Suprapubic skin (tissue), 4 donors: ENCODE results near the gene CHPT1. TPM values are rescaled to one million over a fixed set of nuclear protein-coding genes. Genes with fewer than 3 reads are reported as not detected.
A peak's percentile ranks its signal among the peaks of the same experiment; 100 is the strongest.

ENCODE experiments used
- DNase-seq, 2 donors: peaks; one replicate each; pipeline ENCODE4 v3.0.0-alpha.2; 2019; ENCODE audit warnings: low spot score in 2 of 2
- H3K27ac ChIP-seq: fragments of 200-600 bp; sonication (generic); one replicate; pipeline ENCODE4 v1.5.1; 2019
- H3K27me3 ChIP-seq: fragments of 200-600 bp; sonication (generic); one replicate; pipeline ENCODE4 v1.5.1; 2019
- H3K36me3 ChIP-seq: fragments of 200-600 bp; sonication (generic); one replicate; pipeline ENCODE4 v1.5.1; 2019
- H3K4me1 ChIP-seq: fragments of 200-600 bp; sonication (generic); one replicate; pipeline ENCODE4 v1.5.1; 2019
- H3K4me3 ChIP-seq: fragments of 200-600 bp; sonication (generic); one replicate; pipeline ENCODE4 v1.5.1; 2019; ENCODE audit warnings: mild to moderate bottlenecking
- H3K9me3 ChIP-seq: fragments of 200-600 bp; sonication (generic); one replicate; pipeline ENCODE4 v1.5.1; 2019
- EP300 ChIP-seq: sonication (generic); formaldehyde crosslinking; IDR thresholded peaks from one replicate; pipeline ENCODE4 v1.6.1; 2017; ENCODE audit warnings: antibody characterized with exemption
- POLR2A ChIP-seq, 2 donors: fragments of 450-650 bp; IDR thresholded peaks; one replicate each; pipeline ENCODE4 v1.6.1; 2017; ENCODE audit warnings: antibody characterized with exemption in 2 of 2, mild to moderate bottlenecking in 2 of 2, moderate library complexity in 2 of 2
- POLR2AphosphoS5 ChIP-seq, 3 donors: sonication (generic); formaldehyde crosslinking; IDR thresholded peaks; one replicate each; pipeline ENCODE4 v1.6.1; 2017; ENCODE audit warnings: antibody characterized with exemption in 3 of 3
- WGBS: methylation state at CpG from one replicate; pipeline ENCODE4 v1.1.5; 2018; 5-methylcytosine and 5-hydroxymethylcytosine counted together
- total RNA-seq, 4 donors: library from RNA; depleted of rRNA; stranded (reverse); fragments of >200 nt; gene quantifications; one replicate each; pipeline ENCODE4 v1.1.0, GENCODE V29; 2016
- TF ChIP-seq, protein P1 (sequence below), 2 donors: fragments of 200-600 bp in 1 of 2; fragments of 450-650 bp in 1 of 2; sonication (generic) in 1 of 2; IDR thresholded peaks; one replicate each; pipeline ENCODE4 v1.5.1; 2016 to 2019; ENCODE audit warnings: antibody characterized with exemption in 2 of 2, mild to moderate bottlenecking in 1 of 2, moderate library complexity in 1 of 2

CHPT1 gene
- total RNA-seq, 4 donors from 2014 or later, result 54.6 to 125 (median 75.5) TPM

DNA sequence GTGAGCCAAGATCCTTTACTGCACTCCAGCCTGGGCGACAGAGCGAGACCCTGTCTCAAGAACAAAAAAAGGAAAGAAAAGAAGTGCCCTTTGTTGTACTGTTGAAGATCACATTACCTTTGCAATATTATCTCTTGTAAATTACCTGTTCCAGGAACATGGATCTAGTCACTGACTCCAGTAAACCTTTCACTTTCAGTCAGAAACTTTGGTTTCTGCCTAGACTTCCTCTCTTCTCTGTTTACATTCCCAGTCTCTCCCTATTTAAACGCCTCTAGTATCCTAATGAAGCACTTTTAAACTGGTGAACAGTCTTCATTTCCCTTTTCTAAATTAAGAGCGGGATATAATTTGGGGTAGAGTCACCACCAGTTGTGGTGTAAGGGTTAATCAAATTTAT is 12.8 kb downstream of the CHPT1 start:
- Histone ChIP-seq H3K4me1 (peaks cover 16% of the 10 kb centered on the region), H3K9me3 (no peaks in the 10 kb centered on the region), H3K4me3 (no peak overlapping the region), H3K36me3 (no peaks in the 10 kb centered on the region), H3K27me3 (no peaks in the 10 kb centered on the region), H3K27ac (no peak overlapping the region)
- TF ChIP-seq POLR2A (IDR thresholded peaks at IDR 0.05), result no peak
- TF ChIP-seq, protein P1, sequence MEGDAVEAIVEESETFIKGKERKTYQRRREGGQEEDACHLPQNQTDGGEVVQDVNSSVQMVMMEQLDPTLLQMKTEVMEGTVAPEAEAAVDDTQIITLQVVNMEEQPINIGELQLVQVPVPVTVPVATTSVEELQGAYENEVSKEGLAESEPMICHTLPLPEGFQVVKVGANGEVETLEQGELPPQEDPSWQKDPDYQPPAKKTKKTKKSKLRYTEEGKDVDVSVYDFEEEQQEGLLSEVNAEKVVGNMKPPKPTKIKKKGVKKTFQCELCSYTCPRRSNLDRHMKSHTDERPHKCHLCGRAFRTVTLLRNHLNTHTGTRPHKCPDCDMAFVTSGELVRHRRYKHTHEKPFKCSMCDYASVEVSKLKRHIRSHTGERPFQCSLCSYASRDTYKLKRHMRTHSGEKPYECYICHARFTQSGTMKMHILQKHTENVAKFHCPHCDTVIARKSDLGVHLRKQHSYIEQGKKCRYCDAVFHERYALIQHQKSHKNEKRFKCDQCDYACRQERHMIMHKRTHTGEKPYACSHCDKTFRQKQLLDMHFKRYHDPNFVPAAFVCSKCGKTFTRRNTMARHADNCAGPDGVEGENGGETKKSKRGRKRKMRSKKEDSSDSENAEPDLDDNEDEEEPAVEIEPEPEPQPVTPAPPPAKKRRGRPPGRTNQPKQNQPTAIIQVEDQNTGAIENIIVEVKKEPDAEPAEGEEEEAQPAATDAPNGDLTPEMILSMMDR (IDR thresholded peaks at IDR 0.05), result no peak
- TF ChIP-seq POLR2AphosphoS5 (IDR thresholded peaks at IDR 0.05), result no peak
- no peak for TF ChIP-seq EP300
- DNase-seq, result no peak
- 90% methylated on average over 4 of the region's 4 CpGs for WGBS

DNA sequence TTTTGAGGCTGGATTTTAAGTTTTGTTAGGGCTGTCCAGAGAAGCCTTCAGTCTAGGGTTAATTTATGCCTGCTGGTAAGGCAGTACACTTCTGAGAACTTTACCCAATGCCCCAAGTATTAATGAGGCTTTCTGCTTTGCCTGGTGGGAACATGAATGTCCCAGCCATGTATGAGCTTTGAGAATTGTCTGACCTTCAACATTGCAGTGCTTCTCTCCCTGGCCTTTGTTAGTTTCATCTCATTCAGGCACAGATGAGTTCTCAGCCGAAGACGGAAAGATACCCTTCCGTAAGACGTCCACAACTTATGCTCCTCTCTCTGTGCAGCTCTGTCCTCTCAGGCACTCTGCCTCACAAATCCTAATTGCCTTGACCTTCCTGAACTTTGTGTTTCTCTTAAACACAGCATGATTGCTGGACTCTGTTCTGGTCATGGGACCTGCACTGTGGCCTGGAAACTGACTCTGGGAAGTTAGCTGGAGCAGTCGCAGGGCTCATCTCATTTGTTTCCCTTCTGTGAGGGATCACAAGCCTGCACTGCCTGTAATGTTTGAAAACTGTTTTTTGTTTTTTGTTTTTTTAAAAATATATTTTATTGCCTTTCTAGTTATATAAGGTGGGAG is 15.7 kb downstream of the CHPT1 start:
- TF ChIP-seq POLR2AphosphoS5 (IDR thresholded peaks at IDR 0.05) (no peak), EP300 (no peak), POLR2A (IDR thresholded peaks at IDR 0.05) (no peak)
- TF ChIP-seq, protein P1 (IDR thresholded peaks at IDR 0.05), result no peak
- no peaks in the 10 kb centered on the region for H3K27me3 ChIP-seq
- DNase-seq, result no peak
- H3K27ac ChIP-seq, result peak overlapping the region; percentile 20
- H3K36me3 ChIP-seq, result no peaks in the 10 kb centered on the region
- H3K4me1 ChIP-seq, result peaks cover 18% of the 10 kb centered on the region
- no peaks in the 10 kb centered on the region for H3K9me3 ChIP-seq
- no peak overlapping the region for H3K4me3 ChIP-seq
- 58% methylated on average over 5 of the region's 5 CpGs for WGBS

DNA sequence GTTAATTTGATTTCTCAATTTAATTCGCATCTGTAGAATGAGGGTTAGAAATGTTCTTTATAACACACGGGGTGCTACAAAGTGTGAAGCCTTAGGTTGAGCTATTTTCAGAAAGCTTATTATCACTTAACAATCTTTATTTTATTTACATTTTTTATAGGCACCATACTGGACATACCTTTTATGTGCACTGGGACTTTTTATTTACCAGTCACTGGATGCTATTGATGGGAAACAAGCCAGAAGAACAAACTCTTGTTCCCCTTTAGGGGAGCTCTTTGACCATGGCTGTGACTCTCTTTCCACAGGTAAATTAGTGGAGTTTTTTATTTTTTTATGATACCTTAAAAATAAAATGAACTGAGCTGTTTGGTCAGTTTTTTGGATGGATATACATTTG is 16.5 kb downstream of the CHPT1 start:
- H3K27ac ChIP-seq, result no peak overlapping the region
- no peaks in the 10 kb centered on the region for H3K27me3 ChIP-seq
- no peaks in the 10 kb centered on the region for H3K9me3 ChIP-seq
- H3K4me3 ChIP-seq, result no peak overlapping the region
- no peak for DNase-seq
- no peaks in the 10 kb centered on the region for H3K36me3 ChIP-seq
- H3K4me1 ChIP-seq, result peaks cover 18% of the 10 kb centered on the region
- 76% methylated on average over 2 of the region's 2 CpGs for WGBS
- no peak for TF ChIP-seq EP300
- TF ChIP-seq, protein P1 (IDR thresholded peaks at IDR 0.05), result no peak

DNA sequence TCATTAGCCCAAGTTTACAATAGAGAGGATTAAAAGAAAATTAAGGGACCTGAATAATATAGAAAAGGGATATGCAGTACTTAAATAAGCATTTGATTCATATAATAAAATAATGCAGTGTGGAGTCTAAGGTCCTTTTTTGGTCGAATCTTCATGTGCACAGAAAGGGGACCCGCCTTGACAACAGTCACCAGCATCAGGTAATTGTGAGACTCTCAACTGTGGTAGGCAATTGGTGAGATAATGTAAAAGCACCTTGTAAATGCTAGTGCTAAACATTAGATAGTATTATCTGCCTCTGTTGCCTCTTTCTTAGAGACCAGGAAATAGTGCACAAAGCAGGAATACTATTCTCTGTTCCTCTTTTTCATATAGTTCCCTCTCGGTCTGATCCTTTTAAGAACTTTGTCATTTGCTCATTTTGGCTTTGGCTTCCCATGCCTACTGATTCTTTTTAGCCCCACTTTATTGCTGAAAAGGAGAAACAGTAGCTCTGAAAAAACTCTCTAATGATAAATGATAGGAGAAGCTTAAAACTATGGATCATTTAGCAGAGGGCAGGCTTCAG is 17.5 kb downstream of the CHPT1 start:
- TF ChIP-seq EP300 (no peak), POLR2A (IDR thresholded peaks at IDR 0.05) (no peak), POLR2AphosphoS5 (IDR thresholded peaks at IDR 0.05) (no peak)
- TF ChIP-seq, protein P1 (IDR thresholded peaks at IDR 0.05), result no peak
- Histone ChIP-seq H3K27me3 (no peaks in the 10 kb centered on the region), H3K36me3 (no peaks in the 10 kb centered on the region), H3K4me3 (no peak overlapping the region), H3K4me1 (peaks cover 18% of the 10 kb centered on the region), H3K9me3 (no peaks in the 10 kb centered on the region), H3K27ac (no peak overlapping the region)
- 84% methylated on average over 3 of the region's 3 CpGs for WGBS
- DNase-seq, result no peak

DNA sequence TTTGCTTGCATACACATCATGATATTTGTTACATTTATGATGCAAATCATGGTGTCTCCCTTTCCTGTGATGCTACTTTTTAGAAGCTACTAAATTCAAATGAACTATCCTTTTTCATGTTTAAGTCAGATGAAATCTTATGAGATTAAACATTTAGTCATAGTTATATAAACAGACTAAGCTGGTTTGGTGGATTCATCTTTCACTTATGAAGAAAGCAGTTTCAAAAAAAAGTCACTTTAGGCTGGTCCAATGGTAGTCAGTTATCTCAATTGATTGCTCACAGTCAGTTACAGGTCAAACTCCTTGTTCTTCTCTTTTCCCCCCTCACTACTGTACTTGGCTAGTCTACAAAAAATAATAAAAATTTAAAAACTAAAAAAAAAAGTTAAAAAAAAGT is 22.1 kb downstream of the CHPT1 start:
- peaks cover 13% of the 10 kb centered on the region for H3K36me3 ChIP-seq
- TF ChIP-seq, protein P1 (IDR thresholded peaks at IDR 0.05), result no peak
- DNase-seq, result no peak

More for the DNA sequence above, 22.1 kb downstream of the CHPT1 start:
- no peak overlapping the region for H3K4me3 ChIP-seq
- no peak overlapping the region for H3K27ac ChIP-seq
- peaks cover 5% of the 10 kb centered on the region for H3K4me1 ChIP-seq
- no peaks in the 10 kb centered on the region for H3K9me3 ChIP-seq
- no peaks in the 10 kb centered on the region for H3K27me3 ChIP-seq
